PC-9 (cell line): ENCODE data around the gene IL5.
"Not testable (repeated sequence)": the region's sequence is repeated elsewhere in the genome, so short reads cannot be mapped to it uniquely, and the experiment has no call there.

ENCODE experiments used
- EZH2 ChIP-seq: fragments of 200-600 bp; sonication (generic); IDR thresholded peaks from 2 replicates; pipeline ENCODE4 v1.8.0; 2017; ENCODE audit warnings: antibody characterized with exemption, low read depth
- TF ChIP-seq, protein P1 (sequence below): fragments of 200-600 bp; sonication (generic); conservative IDR thresholded peaks from 2 replicates; pipeline ENCODE4 v1.6.1; 2017; ENCODE audit warnings: mixed run types, antibody characterized with exemption, mild to moderate bottlenecking, moderate library complexity

DNA sequence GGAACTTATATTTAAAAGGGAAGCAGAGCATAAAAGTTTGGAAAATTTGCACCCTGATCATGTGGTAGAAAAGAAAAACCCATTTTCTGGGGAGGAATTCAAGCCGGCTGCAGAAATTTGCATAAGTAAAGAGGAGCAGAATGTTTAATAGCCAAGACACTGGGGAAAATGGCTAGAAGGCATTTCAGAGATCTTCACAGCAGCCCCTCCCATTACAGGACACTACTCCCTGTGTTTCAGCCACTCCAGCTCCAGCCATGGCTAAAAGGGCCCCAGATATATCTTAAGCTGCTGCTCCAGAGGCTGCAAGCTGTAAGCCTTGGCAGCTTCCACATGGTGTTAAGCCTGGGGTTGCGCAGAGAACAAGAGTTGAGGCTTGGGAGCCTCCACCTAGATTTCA lies 21.2 kb upstream of the IL5 start:
- TF ChIP-seq, protein P1, sequence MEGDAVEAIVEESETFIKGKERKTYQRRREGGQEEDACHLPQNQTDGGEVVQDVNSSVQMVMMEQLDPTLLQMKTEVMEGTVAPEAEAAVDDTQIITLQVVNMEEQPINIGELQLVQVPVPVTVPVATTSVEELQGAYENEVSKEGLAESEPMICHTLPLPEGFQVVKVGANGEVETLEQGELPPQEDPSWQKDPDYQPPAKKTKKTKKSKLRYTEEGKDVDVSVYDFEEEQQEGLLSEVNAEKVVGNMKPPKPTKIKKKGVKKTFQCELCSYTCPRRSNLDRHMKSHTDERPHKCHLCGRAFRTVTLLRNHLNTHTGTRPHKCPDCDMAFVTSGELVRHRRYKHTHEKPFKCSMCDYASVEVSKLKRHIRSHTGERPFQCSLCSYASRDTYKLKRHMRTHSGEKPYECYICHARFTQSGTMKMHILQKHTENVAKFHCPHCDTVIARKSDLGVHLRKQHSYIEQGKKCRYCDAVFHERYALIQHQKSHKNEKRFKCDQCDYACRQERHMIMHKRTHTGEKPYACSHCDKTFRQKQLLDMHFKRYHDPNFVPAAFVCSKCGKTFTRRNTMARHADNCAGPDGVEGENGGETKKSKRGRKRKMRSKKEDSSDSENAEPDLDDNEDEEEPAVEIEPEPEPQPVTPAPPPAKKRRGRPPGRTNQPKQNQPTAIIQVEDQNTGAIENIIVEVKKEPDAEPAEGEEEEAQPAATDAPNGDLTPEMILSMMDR = not testable (repeated sequence)
- TF ChIP-seq EZH2 = not testable (repeated sequence)
